WTC11 (cell line): Measurements from ENCODE around the gene PIK3CB.

Experiments used
- NR2C2 ChIP-seq: sonication (generic); formaldehyde crosslinking; IDR thresholded peaks from 2 replicates; pipeline ENCODE4 v1.8.0; 2022; ENCODE audit warnings: mild to moderate bottlenecking, missing genetic modification reagents
- RELA ChIP-seq: sonication (generic); formaldehyde crosslinking; IDR thresholded peaks from 2 replicates; pipeline ENCODE4 v1.8.1; 2022; ENCODE audit warnings: missing genetic modification reagents, mild to moderate bottlenecking, borderline replicate concordance
- TF ChIP-seq, protein P1 (sequence below): fragments of 200-600 bp; IDR thresholded peaks from 2 replicates; pipeline ENCODE4 v1.8.0; 2022; ENCODE audit warnings: antibody characterized with exemption
- TF ChIP-seq, protein P2 (sequence below): sonication (generic); formaldehyde crosslinking; IDR thresholded peaks from 2 replicates; pipeline ENCODE4 v1.8.1; 2022; ENCODE audit warnings: low read depth, missing genetic modification reagents, borderline replicate concordance

DNA sequence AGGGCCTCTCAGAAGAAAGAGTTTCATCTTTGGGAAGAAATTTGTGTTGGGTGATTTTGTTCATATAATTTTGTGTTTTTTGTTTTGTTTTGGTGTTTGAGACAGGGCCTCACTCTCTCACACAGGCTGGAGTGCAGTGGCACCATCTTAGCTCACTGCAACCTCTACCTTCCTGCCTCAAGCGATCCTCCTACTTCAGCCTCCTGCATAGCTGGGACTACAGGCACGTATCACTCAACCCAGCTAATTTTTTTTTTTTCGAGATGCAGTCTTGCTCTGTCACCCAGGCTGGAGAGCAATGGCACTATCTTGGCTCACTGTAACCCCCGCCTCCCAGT lies 29.0 kb upstream of the PIK3CB start:
- no peak for TF ChIP-seq RELA (CRISPR knock-in tag)
- no peak for TF ChIP-seq NR2C2 (CRISPR knock-in tag)
- TF ChIP-seq, protein P1, sequence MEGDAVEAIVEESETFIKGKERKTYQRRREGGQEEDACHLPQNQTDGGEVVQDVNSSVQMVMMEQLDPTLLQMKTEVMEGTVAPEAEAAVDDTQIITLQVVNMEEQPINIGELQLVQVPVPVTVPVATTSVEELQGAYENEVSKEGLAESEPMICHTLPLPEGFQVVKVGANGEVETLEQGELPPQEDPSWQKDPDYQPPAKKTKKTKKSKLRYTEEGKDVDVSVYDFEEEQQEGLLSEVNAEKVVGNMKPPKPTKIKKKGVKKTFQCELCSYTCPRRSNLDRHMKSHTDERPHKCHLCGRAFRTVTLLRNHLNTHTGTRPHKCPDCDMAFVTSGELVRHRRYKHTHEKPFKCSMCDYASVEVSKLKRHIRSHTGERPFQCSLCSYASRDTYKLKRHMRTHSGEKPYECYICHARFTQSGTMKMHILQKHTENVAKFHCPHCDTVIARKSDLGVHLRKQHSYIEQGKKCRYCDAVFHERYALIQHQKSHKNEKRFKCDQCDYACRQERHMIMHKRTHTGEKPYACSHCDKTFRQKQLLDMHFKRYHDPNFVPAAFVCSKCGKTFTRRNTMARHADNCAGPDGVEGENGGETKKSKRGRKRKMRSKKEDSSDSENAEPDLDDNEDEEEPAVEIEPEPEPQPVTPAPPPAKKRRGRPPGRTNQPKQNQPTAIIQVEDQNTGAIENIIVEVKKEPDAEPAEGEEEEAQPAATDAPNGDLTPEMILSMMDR = no peak
- TF ChIP-seq, protein P2, sequence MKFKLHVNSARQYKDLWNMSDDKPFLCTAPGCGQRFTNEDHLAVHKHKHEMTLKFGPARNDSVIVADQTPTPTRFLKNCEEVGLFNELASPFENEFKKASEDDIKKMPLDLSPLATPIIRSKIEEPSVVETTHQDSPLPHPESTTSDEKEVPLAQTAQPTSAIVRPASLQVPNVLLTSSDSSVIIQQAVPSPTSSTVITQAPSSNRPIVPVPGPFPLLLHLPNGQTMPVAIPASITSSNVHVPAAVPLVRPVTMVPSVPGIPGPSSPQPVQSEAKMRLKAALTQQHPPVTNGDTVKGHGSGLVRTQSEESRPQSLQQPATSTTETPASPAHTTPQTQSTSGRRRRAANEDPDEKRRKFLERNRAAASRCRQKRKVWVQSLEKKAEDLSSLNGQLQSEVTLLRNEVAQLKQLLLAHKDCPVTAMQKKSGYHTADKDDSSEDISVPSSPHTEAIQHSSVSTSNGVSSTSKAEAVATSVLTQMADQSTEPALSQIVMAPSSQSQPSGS (CRISPR knock-in tag) = no peak
